Stomach (tissue), 9 donors: ENCODE results near the gene SF1. TPM values are rescaled to one million over a fixed set of nuclear protein-coding genes. Genes with fewer than 3 reads are reported as not detected.

Experiments used
- DNase-seq, 2 donors: peaks; one replicate each; pipeline versions ENCODE4 v3.0.0 to v3.0.0-alpha.2; 2013 to 2019
- H3K27ac ChIP-seq, 5 donors: fragments of 200-600 bp in 4 of 5; sonication (generic) in 4 of 5; one replicate each; pipeline ENCODE4 v1.5.1; 2013 to 2019; ENCODE audit warnings: mild to moderate bottlenecking in 1 of 5, moderate library complexity in 1 of 5
- H3K27me3 ChIP-seq, 3 donors: fragments of 200-600 bp; sonication (generic); one replicate each; pipeline ENCODE4 v1.5.1; 2017 to 2019; ENCODE audit warnings: mixed run types in 1 of 3
- H3K36me3 ChIP-seq, 4 donors: fragments of 200-600 bp; sonication (generic); 1 replicate in 3 of 4; 2 replicates in 1 of 4; pipeline ENCODE4 v1.5.1; 2016 to 2019
- H3K4me1 ChIP-seq, 4 donors: fragments of 200-600 bp; sonication (generic); one replicate each; pipeline ENCODE4 v1.5.1; 2016 to 2019
- H3K4me3 ChIP-seq, 4 donors: fragments of 200-600 bp; sonication (generic) in 3 of 4; one replicate each; pipeline ENCODE4 v1.5.1; 2016 to 2019; ENCODE audit warnings: mild to moderate bottlenecking in 1 of 4
- H3K9me3 ChIP-seq, 4 donors: fragments of 200-600 bp; sonication (generic); one replicate each; pipeline ENCODE4 v1.5.1; 2016 to 2019
- CTCF ChIP-seq, 7 experiments: fragments of 450-650 bp in 4 of 7; fragments of 200-600 bp in 3 of 7; sonication (generic) in 3 of 7; IDR thresholded peaks; one replicate each; pipeline ENCODE4 v1.5.1; 2016 to 2019; ENCODE audit warnings: antibody characterized with exemption in 7 of 7, control low read depth in 2 of 7, mild to moderate bottlenecking in 1 of 7
- EP300 ChIP-seq: sonication (generic); formaldehyde crosslinking; IDR thresholded peaks from one replicate; pipeline ENCODE4 v1.6.1; 2017; ENCODE audit warnings: antibody characterized with exemption
- POLR2A ChIP-seq, 4 donors: fragments of 450-650 bp; IDR thresholded peaks; one replicate each; pipeline ENCODE4 v1.6.1; 2016; ENCODE audit warnings: antibody characterized with exemption in 4 of 4, control low read depth in 2 of 4, mild to moderate bottlenecking in 1 of 4, moderate library complexity in 1 of 4
- POLR2AphosphoS5 ChIP-seq, 3 donors: sonication (generic); formaldehyde crosslinking; IDR thresholded peaks; one replicate each; pipeline ENCODE4 v1.6.1; 2016; ENCODE audit warnings: antibody characterized with exemption in 3 of 3
- WGBS, 5 donors: extraction: QIAGEN DNeasy Blood & Tissue Kit in 3 of 5; methylation state at CpG; one replicate each; pipeline versions ENCODE4 v1.1.5 to v1.1.7; 2013 to 2018; 5-methylcytosine and 5-hydroxymethylcytosine counted together
- intact Hi-C: fragments of 100-400 bp; cut with DNase I; formaldehyde crosslinking; loops from one replicate; pipeline ENCODE4 v1.15.1; 2023; ENCODE audit warnings: low total_unique reads
- polyA plus RNA-seq, 3 donors: library from polyadenylated mRNA; stranded (reverse); fragments of 200-250 nt; gene quantifications; one replicate each; pipeline ENCODE4 v1.2.3, GENCODE V29; 2013
- total RNA-seq, 5 donors: library from RNA; depleted of rRNA; stranded (reverse); fragments of >200 nt; gene quantifications; one replicate each; pipeline versions ENCODE4 v1.1.0 to v1.2.3, GENCODE V29; 2014 to 2016
- donor health status: healthy with polysubstance abuse.
- donor health status: Bipolar disorder and iron deficiency.
- donor health status: healthy.

The SF1 gene
- total and polyA plus RNA-seq, 8 donors: 57.5 to 341 (median 248) TPM

DNA sequence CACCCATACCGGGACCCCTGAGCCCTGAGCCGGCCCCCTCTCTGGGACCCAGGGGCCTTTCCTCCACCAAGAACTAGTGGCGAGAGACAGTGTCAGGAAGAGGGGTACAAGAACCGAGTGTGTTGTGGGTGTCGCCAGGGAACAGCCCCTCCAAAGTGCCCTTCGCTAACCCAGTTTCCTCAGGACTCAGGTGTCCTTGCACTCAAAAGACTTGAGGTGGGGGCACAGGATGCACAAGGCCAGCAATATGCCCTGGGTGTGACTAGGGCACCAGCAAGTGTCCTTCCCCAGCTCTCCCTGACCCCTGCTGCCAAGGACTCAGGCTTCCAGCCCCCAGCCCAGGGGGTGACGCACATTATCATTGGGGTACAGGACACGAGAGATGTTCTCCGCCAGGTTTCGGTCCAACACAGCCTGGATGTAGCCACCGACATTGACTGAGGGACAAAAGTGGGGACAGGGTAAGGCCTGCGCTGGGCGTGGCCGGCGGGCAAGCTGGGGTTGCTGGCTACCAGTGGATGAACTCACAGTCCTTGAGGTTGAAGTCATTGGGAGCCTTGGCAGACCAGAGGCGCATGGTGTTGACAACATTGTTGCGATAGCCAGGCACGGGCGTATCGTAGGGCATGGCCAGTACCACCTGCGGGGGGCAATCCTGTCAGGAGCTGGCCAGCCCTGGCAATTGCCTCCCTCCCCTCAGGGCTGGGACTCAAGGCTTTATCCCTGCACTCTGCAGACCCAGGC, 23.3 kb downstream of the SF1 start:
- intact Hi-C loops: no loop called here
- peaks cover 6 to 20% (median 16%) of the 10 kb centered on the region in 4 donors for H3K4me1 ChIP-seq
- H3K27ac ChIP-seq: no peak overlapping the region
- no peaks in the 10 kb centered on the region for H3K9me3 ChIP-seq
- H3K36me3 ChIP-seq: peaks cover 0 to 28% (median 14%) of the 10 kb centered on the region in 4 donors
- no peaks in the 10 kb centered on the region for H3K27me3 ChIP-seq
- 87 to 94% (median 93%) methylated on average over 17 to 21 of the region's 21 CpGs for WGBS, 5 donors
- TF ChIP-seq CTCF (IDR thresholded peaks at IDR 0.05): no peak
- H3K4me3 ChIP-seq: no peak overlapping the region
- DNase-seq: no peak

- WGBS, 5 donors: 77 to 84% (median 81%) methylated on average over 25 to 26 of the region's 26 CpGs
These were observed 24.0 kb downstream of the SF1 start for GRCh38 chr11:64754124-64754918.

GRCh38 chr11:64753380-64754123, 24.8 kb downstream of the SF1 start:
- intact Hi-C loops: no loop called here
- no peak overlapping the region for H3K4me3 ChIP-seq
- H3K4me1 ChIP-seq: peaks cover 0 to 5% (median 1%) of the 10 kb centered on the region in 4 donors
- no peaks in the 10 kb centered on the region for H3K9me3 ChIP-seq
- peaks cover 0 to 28% (median 16%) of the 10 kb centered on the region in 4 donors for H3K36me3 ChIP-seq
- WGBS, 5 donors: 92 to 95% (median 95%) methylated on average over 31 to 43 of the region's 43 CpGs
- H3K27ac ChIP-seq: no peak overlapping the region
- no peaks in the 10 kb centered on the region for H3K27me3 ChIP-seq
- no peak for DNase-seq
- TF ChIP-seq POLR2AphosphoS5 (IDR thresholded peaks at IDR 0.05) (no peak), CTCF (IDR thresholded peaks at IDR 0.05) (no peak), EP300 (no peak), POLR2A (IDR thresholded peaks at IDR 0.05) (no peak)

More at GRCh38 chr11:64754124-64754918, 24.0 kb downstream of the SF1 start:
- no peak overlapping the region for H3K4me3 ChIP-seq
- TF ChIP-seq POLR2AphosphoS5 (IDR thresholded peaks at IDR 0.05): no peak
- no peak for TF ChIP-seq EP300
- TF ChIP-seq POLR2A (IDR thresholded peaks at IDR 0.05): no peak
- no peak for TF ChIP-seq CTCF (IDR thresholded peaks at IDR 0.05)
- intact Hi-C loops: no loop called here
- no peak for DNase-seq
- H3K4me1 ChIP-seq: peaks cover under 1 to 12% (median 9%) of the 10 kb centered on the region in 4 donors
- no peaks in the 10 kb centered on the region for H3K27me3 ChIP-seq
- no peak overlapping the region for H3K27ac ChIP-seq
- peaks cover 0 to 28% (median 16%) of the 10 kb centered on the region in 4 donors for H3K36me3 ChIP-seq
- no peaks in the 10 kb centered on the region for H3K9me3 ChIP-seq

- DNase-seq: no peak
- Histone ChIP-seq H3K4me1 (no peaks in the 10 kb centered on the region), H3K9me3 (no peaks in the 10 kb centered on the region), H3K27me3 (no peaks in the 10 kb centered on the region), H3K4me3 (no peak overlapping the region), H3K27ac (no peak overlapping the region), H3K36me3 (peaks cover 0 to 28% (median 16%) of the 10 kb centered on the region in 4 donors)
- 91 to 95% (median 94%) methylated on average over 3 to 7 of the region's 7 CpGs for WGBS, 5 donors
- TF ChIP-seq CTCF (IDR thresholded peaks at IDR 0.05) (no peak), EP300 (no peak), POLR2A (IDR thresholded peaks at IDR 0.05) (no peak), POLR2AphosphoS5 (IDR thresholded peaks at IDR 0.05) (no peak)
- intact Hi-C loops: no loop called here
These were observed 25.3 kb downstream of the SF1 start for GRCh38 chr11:64753019-64753379.
